DOHH2 (cell line): ENCODE data around the gene SLC1A2.

Experiments
- EZH2phosphoT487 ChIP-seq: fragments of 200-600 bp; sonication (generic); IDR thresholded peaks from 2 replicates; pipeline ENCODE4 v1.6.1; 2017; ENCODE audit warnings: borderline replicate concordance, mild to moderate bottlenecking, antibody characterized with exemption, low read length, moderate library complexity, mixed read lengths
- TF ChIP-seq, protein P1 (sequence below): fragments of 200-600 bp; sonication (generic); IDR thresholded peaks from one replicate; pipeline ENCODE4 v1.5.1; 2014; ENCODE audit warnings: antibody characterized with exemption, mild to moderate bottlenecking, low read depth, low read length; ENCODE audit not compliant: poor library complexity, severe bottlenecking

DNA sequence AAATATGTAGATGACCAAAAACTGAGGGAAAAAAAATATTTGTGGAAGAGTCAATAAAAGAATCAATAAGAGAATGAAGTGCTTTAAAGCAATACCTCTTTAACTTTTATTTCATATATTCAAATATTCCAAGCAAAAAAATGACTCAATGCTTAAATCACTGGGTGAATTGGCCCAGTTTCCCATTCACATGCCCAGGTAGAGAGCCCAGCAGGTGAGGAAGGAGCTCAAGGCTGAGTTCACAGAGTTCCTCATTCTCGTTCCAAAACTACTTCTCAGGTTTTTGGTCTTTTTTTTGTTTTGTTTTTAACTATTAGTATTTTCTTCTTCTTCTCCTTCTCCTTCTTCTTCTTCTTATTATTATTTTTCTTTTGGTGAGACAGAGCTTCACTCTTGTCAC lies 30.2 kb downstream of the SLC1A2 start:
- TF ChIP-seq, protein P1, sequence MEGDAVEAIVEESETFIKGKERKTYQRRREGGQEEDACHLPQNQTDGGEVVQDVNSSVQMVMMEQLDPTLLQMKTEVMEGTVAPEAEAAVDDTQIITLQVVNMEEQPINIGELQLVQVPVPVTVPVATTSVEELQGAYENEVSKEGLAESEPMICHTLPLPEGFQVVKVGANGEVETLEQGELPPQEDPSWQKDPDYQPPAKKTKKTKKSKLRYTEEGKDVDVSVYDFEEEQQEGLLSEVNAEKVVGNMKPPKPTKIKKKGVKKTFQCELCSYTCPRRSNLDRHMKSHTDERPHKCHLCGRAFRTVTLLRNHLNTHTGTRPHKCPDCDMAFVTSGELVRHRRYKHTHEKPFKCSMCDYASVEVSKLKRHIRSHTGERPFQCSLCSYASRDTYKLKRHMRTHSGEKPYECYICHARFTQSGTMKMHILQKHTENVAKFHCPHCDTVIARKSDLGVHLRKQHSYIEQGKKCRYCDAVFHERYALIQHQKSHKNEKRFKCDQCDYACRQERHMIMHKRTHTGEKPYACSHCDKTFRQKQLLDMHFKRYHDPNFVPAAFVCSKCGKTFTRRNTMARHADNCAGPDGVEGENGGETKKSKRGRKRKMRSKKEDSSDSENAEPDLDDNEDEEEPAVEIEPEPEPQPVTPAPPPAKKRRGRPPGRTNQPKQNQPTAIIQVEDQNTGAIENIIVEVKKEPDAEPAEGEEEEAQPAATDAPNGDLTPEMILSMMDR, result no peak
- no peak for TF ChIP-seq EZH2phosphoT487
